BE2C (cell line): ENCODE results near the gene PNPLA6.

ENCODE experiments used
- DNase-seq: peaks from one replicate; pipeline ENCODE4 v3.0.0-alpha.2; 2020
- H3K27me3 ChIP-seq: fragments of 250-450 bp; sonication (Bioruptor Pico); 2 replicates; pipeline ENCODE4 v1.5.1; 2020; ENCODE audit warnings: mild to moderate bottlenecking
- H3K36me3 ChIP-seq: fragments of 250-450 bp; sonication (Bioruptor Pico); 2 replicates; pipeline ENCODE4 v1.5.1; 2020; ENCODE audit warnings: mild to moderate bottlenecking
- H3K4me1 ChIP-seq: fragments of 250-450 bp; sonication (Bioruptor Pico); 2 replicates; pipeline ENCODE4 v1.5.1; 2020
- H3K4me3 ChIP-seq: 2 replicates; pipeline ENCODE4 v1.5.1; 2011; ENCODE audit warnings: low read depth, low read length
- H3K9me3 ChIP-seq: fragments of 250-450 bp; sonication (Bioruptor Pico); 2 replicates; pipeline ENCODE4 v1.5.1; 2020
- CTCF ChIP-seq: IDR thresholded peaks from 2 replicates; pipeline ENCODE4 v1.5.1; 2012; ENCODE audit warnings: mild to moderate bottlenecking, low read depth, low read length

The PNPLA6 gene

GRCh38 chr19:7528522-7529245 lies 6.8 kb upstream of the PNPLA6 start:
- no peaks in the 10 kb centered on the region for H3K27me3 ChIP-seq
- no peak for TF ChIP-seq CTCF
- no peak overlapping the region for H3K4me3 ChIP-seq
- no peak for DNase-seq
- H3K36me3 ChIP-seq, result no peaks in the 10 kb centered on the region; the same call in 1 of the 2 replicates
- H3K4me1 ChIP-seq, result no peaks in the 10 kb centered on the region
- no peaks in the 10 kb centered on the region for H3K9me3 ChIP-seq

- H3K4me1 ChIP-seq, result no peaks in the 10 kb centered on the region
- TF ChIP-seq CTCF, result no peak
- no peaks in the 10 kb centered on the region for H3K9me3 ChIP-seq
- H3K4me3 ChIP-seq, result no peak overlapping the region
- no peaks in the 10 kb centered on the region; the same call in 1 of the 2 replicates for H3K36me3 ChIP-seq
- no peaks in the 10 kb centered on the region for H3K27me3 ChIP-seq
- DNase-seq, result no peak
Measured at GRCh38 chr19:7529246-7529600, 6.3 kb upstream of the PNPLA6 start.

- no peak for DNase-seq
- H3K36me3 ChIP-seq, result no peaks in the 10 kb centered on the region; the same call in 1 of the 2 replicates
- no peaks in the 10 kb centered on the region for H3K27me3 ChIP-seq
- H3K4me3 ChIP-seq, result no peak overlapping the region
- TF ChIP-seq CTCF, result no peak
- no peaks in the 10 kb centered on the region for H3K9me3 ChIP-seq
- H3K4me1 ChIP-seq, result no peaks in the 10 kb centered on the region
Measured at GRCh38 chr19:7529610-7530490, 5.7 kb upstream of the PNPLA6 start.

GRCh38 chr19:7533281-7533885 lies 2.1 kb upstream of the PNPLA6 start:
- Histone ChIP-seq H3K4me1 (no peaks in the 10 kb centered on the region), H3K4me3 (peak overlapping the region; percentile 88), H3K9me3 (no peaks in the 10 kb centered on the region), H3K36me3 (no peaks in the 10 kb centered on the region; the same call in 1 of the 2 replicates), H3K27me3 (no peaks in the 10 kb centered on the region)
- DNase-seq, result peak; percentile 18
- TF ChIP-seq CTCF, result no peak

GRCh38 chr19:7533925-7534480 lies 1.5 kb upstream of the PNPLA6 start:
- peak; percentile 85 for DNase-seq
- Histone ChIP-seq H3K36me3 (no peaks in the 10 kb centered on the region; the same call in 1 of the 2 replicates), H3K27me3 (no peaks in the 10 kb centered on the region), H3K4me1 (no peaks in the 10 kb centered on the region), H3K9me3 (no peaks in the 10 kb centered on the region), H3K4me3 (peak overlapping the region; percentile 88)
- TF ChIP-seq CTCF, result no peak
